Neural cell (in vitro differentiated cells): Measurements from ENCODE around the gene FAM171A2.

Source experiments
- EP300 ChIP-seq: fragments of 450-650 bp; conservative IDR thresholded peaks from 2 replicates; pipeline ENCODE4 v1.6.1; 2014; ENCODE audit warnings: antibody characterized with exemption, mild to moderate bottlenecking, moderate library complexity; ENCODE audit not compliant: poor library complexity, severe bottlenecking
- EZH2 ChIP-seq: fragments of 200-600, 300-800 bp; shearing (Covaris generic), sonication (generic); IDR thresholded peaks from 2 replicates; pipeline ENCODE4 v1.6.1; 2014; ENCODE audit warnings: antibody characterized with exemption, low read length, borderline replicate concordance, mild to moderate bottlenecking; ENCODE audit not compliant: insufficient read depth, poor library complexity, severe bottlenecking
- MXI1 ChIP-seq: fragments of 450-650 bp; conservative IDR thresholded peaks from 2 replicates; pipeline ENCODE4 v1.6.1; 2014; ENCODE audit warnings: antibody characterized with exemption, mild to moderate bottlenecking; ENCODE audit not compliant: poor library complexity, severe bottlenecking
- POLR2AphosphoS5 ChIP-seq: IDR thresholded peaks from 2 replicates; pipeline ENCODE4 v1.6.1; 2012
- RAD21 ChIP-seq: fragments of 450-650 bp; conservative IDR thresholded peaks from 2 replicates; pipeline ENCODE4 v1.6.1; 2014; ENCODE audit warnings: antibody characterized with exemption, mild to moderate bottlenecking, moderate library complexity
- SMC3 ChIP-seq: fragments of 450-650 bp; conservative IDR thresholded peaks from 2 replicates; pipeline ENCODE4 v1.6.1; 2014; ENCODE audit warnings: antibody characterized with exemption, mild to moderate bottlenecking, moderate library complexity; ENCODE audit not compliant: poor library complexity
- TAF1 ChIP-seq: IDR thresholded peaks from 2 replicates; pipeline ENCODE4 v1.6.1; 2012; ENCODE audit warnings: low read depth
- TF ChIP-seq, protein P1 (sequence below): fragments of 450-650 bp; IDR thresholded peaks from 2 replicates; pipeline ENCODE4 v1.5.1; 2014; ENCODE audit warnings: antibody characterized with exemption, mild to moderate bottlenecking, moderate library complexity; ENCODE audit not compliant: poor library complexity, severe bottlenecking
- TF ChIP-seq, protein P2 (sequence below): IDR thresholded peaks from 2 replicates; pipeline ENCODE4 v1.6.1; 2012; ENCODE audit warnings: borderline replicate concordance

DNA sequence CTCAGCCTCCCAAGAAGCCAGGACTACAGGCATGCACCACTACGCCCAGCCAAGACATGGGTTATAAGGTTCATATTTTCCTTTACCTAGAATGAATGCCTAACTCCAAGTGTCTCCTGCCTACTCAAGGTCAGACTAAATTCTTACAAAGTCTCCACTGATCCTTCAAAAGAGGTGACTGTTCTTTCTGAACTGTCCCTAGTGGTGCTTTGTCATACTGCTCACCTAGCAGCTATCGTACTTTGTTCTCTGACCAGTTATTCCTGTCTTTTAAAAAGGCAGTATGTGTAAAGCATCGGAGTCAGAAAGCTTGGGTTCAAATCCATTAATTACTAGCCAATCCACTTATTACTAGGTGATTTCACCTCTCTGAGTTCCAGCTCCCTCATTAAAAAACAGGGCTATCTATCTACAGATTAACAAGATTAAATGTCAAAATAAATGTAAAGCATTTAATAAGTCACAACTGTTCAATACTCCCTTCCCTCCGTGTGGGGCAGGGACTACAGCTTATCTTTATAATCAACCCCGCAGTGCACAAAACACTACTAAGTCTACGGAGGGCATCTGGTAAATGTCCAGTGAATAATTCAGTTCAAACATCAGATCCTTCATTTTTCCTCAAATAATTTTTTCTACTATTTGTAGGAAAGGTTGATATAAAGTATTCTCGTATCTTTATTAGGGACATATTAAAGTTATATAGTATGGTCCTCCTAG is 45.8 kb upstream of the FAM171A2 start:
- TF ChIP-seq POLR2AphosphoS5: no peak
- TF ChIP-seq, protein P1, sequence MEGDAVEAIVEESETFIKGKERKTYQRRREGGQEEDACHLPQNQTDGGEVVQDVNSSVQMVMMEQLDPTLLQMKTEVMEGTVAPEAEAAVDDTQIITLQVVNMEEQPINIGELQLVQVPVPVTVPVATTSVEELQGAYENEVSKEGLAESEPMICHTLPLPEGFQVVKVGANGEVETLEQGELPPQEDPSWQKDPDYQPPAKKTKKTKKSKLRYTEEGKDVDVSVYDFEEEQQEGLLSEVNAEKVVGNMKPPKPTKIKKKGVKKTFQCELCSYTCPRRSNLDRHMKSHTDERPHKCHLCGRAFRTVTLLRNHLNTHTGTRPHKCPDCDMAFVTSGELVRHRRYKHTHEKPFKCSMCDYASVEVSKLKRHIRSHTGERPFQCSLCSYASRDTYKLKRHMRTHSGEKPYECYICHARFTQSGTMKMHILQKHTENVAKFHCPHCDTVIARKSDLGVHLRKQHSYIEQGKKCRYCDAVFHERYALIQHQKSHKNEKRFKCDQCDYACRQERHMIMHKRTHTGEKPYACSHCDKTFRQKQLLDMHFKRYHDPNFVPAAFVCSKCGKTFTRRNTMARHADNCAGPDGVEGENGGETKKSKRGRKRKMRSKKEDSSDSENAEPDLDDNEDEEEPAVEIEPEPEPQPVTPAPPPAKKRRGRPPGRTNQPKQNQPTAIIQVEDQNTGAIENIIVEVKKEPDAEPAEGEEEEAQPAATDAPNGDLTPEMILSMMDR: no peak
- no peak for TF ChIP-seq EZH2
- no peak for TF ChIP-seq SMC3
- no peak for TF ChIP-seq TAF1
- TF ChIP-seq, protein P2, sequence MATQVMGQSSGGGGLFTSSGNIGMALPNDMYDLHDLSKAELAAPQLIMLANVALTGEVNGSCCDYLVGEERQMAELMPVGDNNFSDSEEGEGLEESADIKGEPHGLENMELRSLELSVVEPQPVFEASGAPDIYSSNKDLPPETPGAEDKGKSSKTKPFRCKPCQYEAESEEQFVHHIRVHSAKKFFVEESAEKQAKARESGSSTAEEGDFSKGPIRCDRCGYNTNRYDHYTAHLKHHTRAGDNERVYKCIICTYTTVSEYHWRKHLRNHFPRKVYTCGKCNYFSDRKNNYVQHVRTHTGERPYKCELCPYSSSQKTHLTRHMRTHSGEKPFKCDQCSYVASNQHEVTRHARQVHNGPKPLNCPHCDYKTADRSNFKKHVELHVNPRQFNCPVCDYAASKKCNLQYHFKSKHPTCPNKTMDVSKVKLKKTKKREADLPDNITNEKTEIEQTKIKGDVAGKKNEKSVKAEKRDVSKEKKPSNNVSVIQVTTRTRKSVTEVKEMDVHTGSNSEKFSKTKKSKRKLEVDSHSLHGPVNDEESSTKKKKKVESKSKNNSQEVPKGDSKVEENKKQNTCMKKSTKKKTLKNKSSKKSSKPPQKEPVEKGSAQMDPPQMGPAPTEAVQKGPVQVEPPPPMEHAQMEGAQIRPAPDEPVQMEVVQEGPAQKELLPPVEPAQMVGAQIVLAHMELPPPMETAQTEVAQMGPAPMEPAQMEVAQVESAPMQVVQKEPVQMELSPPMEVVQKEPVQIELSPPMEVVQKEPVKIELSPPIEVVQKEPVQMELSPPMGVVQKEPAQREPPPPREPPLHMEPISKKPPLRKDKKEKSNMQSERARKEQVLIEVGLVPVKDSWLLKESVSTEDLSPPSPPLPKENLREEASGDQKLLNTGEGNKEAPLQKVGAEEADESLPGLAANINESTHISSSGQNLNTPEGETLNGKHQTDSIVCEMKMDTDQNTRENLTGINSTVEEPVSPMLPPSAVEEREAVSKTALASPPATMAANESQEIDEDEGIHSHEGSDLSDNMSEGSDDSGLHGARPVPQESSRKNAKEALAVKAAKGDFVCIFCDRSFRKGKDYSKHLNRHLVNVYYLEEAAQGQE: no peak
- TF ChIP-seq RAD21: no peak
- TF ChIP-seq EP300: no peak
- TF ChIP-seq MXI1: no peak
